Tibial nerve (tissue), 3 donors: ENCODE data around the gene NAMPT.

Experiments used
- POLR2A ChIP-seq, 2 donors: fragments of 450-650 bp; IDR thresholded peaks; one replicate each; pipeline ENCODE4 v1.6.1; 2017; ENCODE audit warnings: antibody characterized with exemption in 2 of 2, mild to moderate bottlenecking in 2 of 2, moderate library complexity in 2 of 2
- TF ChIP-seq, protein P1 (sequence below), 5 experiments: fragments of 200-600 bp in 3 of 5; fragments of 450-650 bp in 2 of 5; sonication (generic) in 3 of 5; IDR thresholded peaks; one replicate each; pipeline ENCODE4 v1.5.1; 2016 to 2019; ENCODE audit warnings: antibody characterized with exemption in 5 of 5, mild to moderate bottlenecking in 3 of 5, moderate library complexity in 2 of 5

DNA sequence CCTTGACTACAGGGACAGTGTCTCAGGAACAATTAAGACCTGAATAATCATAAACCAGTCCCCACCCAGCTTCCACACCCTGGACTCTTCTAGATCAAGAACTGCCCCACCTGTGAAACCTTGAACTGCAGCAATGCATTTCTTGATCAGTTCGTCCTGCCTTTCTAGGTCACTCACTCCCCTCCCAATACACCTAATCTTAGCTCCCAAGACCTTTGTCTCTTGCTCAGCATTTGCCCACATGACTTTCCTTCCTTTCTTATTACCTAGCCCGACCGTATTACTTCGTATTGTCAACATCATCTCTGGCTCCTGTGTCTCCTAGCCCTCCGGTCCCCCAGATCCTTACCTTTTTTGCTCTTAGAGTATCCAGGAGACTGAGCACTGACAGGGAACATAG lies 5.5 kb upstream of the NAMPT start:
- TF ChIP-seq, protein P1, sequence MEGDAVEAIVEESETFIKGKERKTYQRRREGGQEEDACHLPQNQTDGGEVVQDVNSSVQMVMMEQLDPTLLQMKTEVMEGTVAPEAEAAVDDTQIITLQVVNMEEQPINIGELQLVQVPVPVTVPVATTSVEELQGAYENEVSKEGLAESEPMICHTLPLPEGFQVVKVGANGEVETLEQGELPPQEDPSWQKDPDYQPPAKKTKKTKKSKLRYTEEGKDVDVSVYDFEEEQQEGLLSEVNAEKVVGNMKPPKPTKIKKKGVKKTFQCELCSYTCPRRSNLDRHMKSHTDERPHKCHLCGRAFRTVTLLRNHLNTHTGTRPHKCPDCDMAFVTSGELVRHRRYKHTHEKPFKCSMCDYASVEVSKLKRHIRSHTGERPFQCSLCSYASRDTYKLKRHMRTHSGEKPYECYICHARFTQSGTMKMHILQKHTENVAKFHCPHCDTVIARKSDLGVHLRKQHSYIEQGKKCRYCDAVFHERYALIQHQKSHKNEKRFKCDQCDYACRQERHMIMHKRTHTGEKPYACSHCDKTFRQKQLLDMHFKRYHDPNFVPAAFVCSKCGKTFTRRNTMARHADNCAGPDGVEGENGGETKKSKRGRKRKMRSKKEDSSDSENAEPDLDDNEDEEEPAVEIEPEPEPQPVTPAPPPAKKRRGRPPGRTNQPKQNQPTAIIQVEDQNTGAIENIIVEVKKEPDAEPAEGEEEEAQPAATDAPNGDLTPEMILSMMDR (IDR thresholded peaks at IDR 0.05) = no peak
- no peak for TF ChIP-seq POLR2A (IDR thresholded peaks at IDR 0.05)
